Vagina (tissue), 2 donors: Measurements from ENCODE around the gene THADA.

ENCODE experiments used
- POLR2A ChIP-seq, 2 donors: fragments of 450-650 bp; IDR thresholded peaks; one replicate each; pipeline ENCODE4 v1.6.1; 2017; ENCODE audit warnings: antibody characterized with exemption in 2 of 2, mild to moderate bottlenecking in 2 of 2, moderate library complexity in 2 of 2
- TF ChIP-seq, protein P1 (sequence below), 3 experiments: fragments of 450-650 bp in 2 of 3; fragments of 200-600 bp in 1 of 3; sonication (generic) in 1 of 3; IDR thresholded peaks; one replicate each; pipeline ENCODE4 v1.5.1; 2017 to 2019; ENCODE audit warnings: antibody characterized with exemption in 3 of 3, mild to moderate bottlenecking in 2 of 3, moderate library complexity in 2 of 3

DNA sequence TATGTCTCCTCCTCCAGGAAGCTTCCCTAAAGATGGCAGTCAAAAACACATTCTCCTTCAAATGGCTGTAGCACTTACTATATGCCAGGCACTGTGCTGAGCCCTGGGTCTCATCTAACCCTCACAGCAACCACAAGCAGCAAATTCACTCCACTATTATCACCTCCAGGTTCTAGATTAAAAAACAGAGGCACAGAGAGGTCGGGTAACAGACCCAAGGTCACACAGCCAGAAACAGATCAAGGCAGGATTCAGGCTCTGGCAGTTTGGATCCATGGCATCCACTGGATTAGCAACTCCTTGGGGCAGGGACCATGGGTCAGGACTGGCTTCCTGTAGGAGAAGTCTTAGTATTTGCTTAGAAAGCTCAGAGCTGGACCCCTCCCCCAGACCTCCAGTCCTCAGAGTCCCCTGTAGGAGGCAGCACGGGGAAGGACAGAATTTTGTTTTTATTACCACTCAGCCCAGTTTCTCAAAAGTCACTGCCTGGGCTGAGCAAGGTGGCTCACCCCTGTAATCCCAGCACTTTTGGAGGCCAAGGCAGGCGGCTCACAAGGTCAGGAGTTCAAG lies 403.8 kb downstream of the THADA start:
- TF ChIP-seq, protein P1, sequence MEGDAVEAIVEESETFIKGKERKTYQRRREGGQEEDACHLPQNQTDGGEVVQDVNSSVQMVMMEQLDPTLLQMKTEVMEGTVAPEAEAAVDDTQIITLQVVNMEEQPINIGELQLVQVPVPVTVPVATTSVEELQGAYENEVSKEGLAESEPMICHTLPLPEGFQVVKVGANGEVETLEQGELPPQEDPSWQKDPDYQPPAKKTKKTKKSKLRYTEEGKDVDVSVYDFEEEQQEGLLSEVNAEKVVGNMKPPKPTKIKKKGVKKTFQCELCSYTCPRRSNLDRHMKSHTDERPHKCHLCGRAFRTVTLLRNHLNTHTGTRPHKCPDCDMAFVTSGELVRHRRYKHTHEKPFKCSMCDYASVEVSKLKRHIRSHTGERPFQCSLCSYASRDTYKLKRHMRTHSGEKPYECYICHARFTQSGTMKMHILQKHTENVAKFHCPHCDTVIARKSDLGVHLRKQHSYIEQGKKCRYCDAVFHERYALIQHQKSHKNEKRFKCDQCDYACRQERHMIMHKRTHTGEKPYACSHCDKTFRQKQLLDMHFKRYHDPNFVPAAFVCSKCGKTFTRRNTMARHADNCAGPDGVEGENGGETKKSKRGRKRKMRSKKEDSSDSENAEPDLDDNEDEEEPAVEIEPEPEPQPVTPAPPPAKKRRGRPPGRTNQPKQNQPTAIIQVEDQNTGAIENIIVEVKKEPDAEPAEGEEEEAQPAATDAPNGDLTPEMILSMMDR (IDR thresholded peaks at IDR 0.05): no peak
- TF ChIP-seq POLR2A (IDR thresholded peaks at IDR 0.05): no peak
